GM18858 (cell line): Measurements from ENCODE around the gene DOCK11.
"Not testable (repeated sequence)": the region's sequence is repeated elsewhere in the genome, so short reads cannot be mapped to it uniquely, and the experiment has no call there.

Experiments
- ATAC-seq: cut with Tn5 transposase; IDR thresholded peaks from one replicate; pipeline ENCODE4 v1.9.1; 2021; ENCODE audit not compliant: unreplicated experiment

DOCK11 gene

GRCh38 chrX:118495061-118495921, at the start of gene DOCK11:
DOCK11 (plus strand) TSS chrX:118495815; CDS start chrX:118495972, 157 bp downstream.
- ATAC-seq = peak; percentile 61

- no peak for ATAC-seq
Observed at GRCh38 chrX:118448273-118448783, 47.3 kb upstream of the DOCK11 start.

- no peak for ATAC-seq
Observed at GRCh38 chrX:118455013-118455412, 40.6 kb upstream of the DOCK11 start.

- peak; percentile 57 for ATAC-seq
Observed at GRCh38 chrX:118459494-118459893, 36.1 kb upstream of the DOCK11 start.

- ATAC-seq = no peak
Observed at GRCh38 chrX:118464501-118464900, 31.1 kb upstream of the DOCK11 start.

- no peak for ATAC-seq
Observed at GRCh38 chrX:118468122-118468521, 27.5 kb upstream of the DOCK11 start.

GRCh38 chrX:118470721-118471347, 24.8 kb upstream of the DOCK11 start:
- ATAC-seq = not testable (repeated sequence)

GRCh38 chrX:118474586-118474985, 21.0 kb upstream of the DOCK11 start:
- ATAC-seq = no peak

- no peak for ATAC-seq
Observed at GRCh38 chrX:118475903-118476302, 19.7 kb upstream of the DOCK11 start.

GRCh38 chrX:118480172-118480571, 15.4 kb upstream of the DOCK11 start:
- no peak for ATAC-seq

GRCh38 chrX:118482384-118482783, 13.2 kb upstream of the DOCK11 start:
- not testable (repeated sequence) for ATAC-seq

- ATAC-seq = no peak
Observed at GRCh38 chrX:118484216-118484903, 11.3 kb upstream of the DOCK11 start.

- ATAC-seq = not testable (repeated sequence)
Observed at GRCh38 chrX:118486693-118487092, 8.9 kb upstream of the DOCK11 start.

- no peak for ATAC-seq
Observed at GRCh38 chrX:118493016-118493415, 2.6 kb upstream of the DOCK11 start.

- no peak for ATAC-seq
Observed at GRCh38 chrX:118493653-118494297, 1.8 kb upstream of the DOCK11 start.

GRCh38 chrX:118495958-118496762, 545 bp downstream of the DOCK11 start:
- ATAC-seq = peak; percentile 48

GRCh38 chrX:118496763-118497079, 1.1 kb downstream of the DOCK11 start:
- ATAC-seq = no peak

GRCh38 chrX:118497180-118497818, 1.7 kb downstream of the DOCK11 start:
- ATAC-seq = no peak

GRCh38 chrX:118498351-118498750, 2.7 kb downstream of the DOCK11 start:
- ATAC-seq = no peak

GRCh38 chrX:118498755-118499154, 3.1 kb downstream of the DOCK11 start:
- no peak for ATAC-seq
